HPDE6-E6E7 (cell line): ENCODE measurements around the gene RAB30.
"Not testable (repeated sequence)": the region's sequence is repeated elsewhere in the genome, so short reads cannot be mapped to it uniquely, and the experiment has no call there.

ENCODE experiments used
- DNase-seq: peaks from one replicate; pipeline ENCODE4 v3.0.0; 2011; ENCODE audit warnings: missing footprints; ENCODE audit errors: extremely low spot score

Gene RAB30

GRCh38 chr11:83009999-83010398, 61.7 kb downstream of the RAB30 start:
- no peak for DNase-seq

- DNase-seq = not testable (repeated sequence)
Measured at GRCh38 chr11:83009136-83009535, 62.6 kb downstream of the RAB30 start.

GRCh38 chr11:83008581-83008923, 63.1 kb downstream of the RAB30 start:
- DNase-seq = no peak

GRCh38 chr11:83007909-83008580, 63.7 kb downstream of the RAB30 start:
- DNase-seq = no peak

GRCh38 chr11:83007477-83007876, 64.2 kb downstream of the RAB30 start:
- DNase-seq = no peak

GRCh38 chr11:83006877-83007330, 64.8 kb downstream of the RAB30 start:
- no peak for DNase-seq

GRCh38 chr11:83004746-83005556, 66.7 kb downstream of the RAB30 start:
- DNase-seq = no peak

- no peak for DNase-seq
Measured at GRCh38 chr11:83002522-83002921, 69.2 kb downstream of the RAB30 start.

- DNase-seq = no peak
Measured at GRCh38 chr11:83002053-83002452, 69.6 kb downstream of the RAB30 start.

- DNase-seq = no peak
Measured at GRCh38 chr11:83000381-83000780, 71.3 kb downstream of the RAB30 start.

- no peak for DNase-seq
Measured at GRCh38 chr11:82999232-82999631, 72.5 kb downstream of the RAB30 start.

GRCh38 chr11:82998697-82999096, 73.0 kb downstream of the RAB30 start:
- DNase-seq = no peak

GRCh38 chr11:82996966-82997606, 74.6 kb downstream of the RAB30 start:
- no peak for DNase-seq

- DNase-seq = no peak
Measured at GRCh38 chr11:82995754-82996398, 75.8 kb downstream of the RAB30 start.

- DNase-seq = no peak
Measured at GRCh38 chr11:82995235-82995634, 76.5 kb downstream of the RAB30 start.

- DNase-seq = no peak
Measured at GRCh38 chr11:82994604-82995230, 77.0 kb downstream of the RAB30 start.

GRCh38 chr11:82992223-82992622, 79.5 kb downstream of the RAB30 start:
- no peak for DNase-seq

GRCh38 chr11:82989628-82990404, 81.9 kb downstream of the RAB30 start:
- DNase-seq = no peak

- DNase-seq = no peak
Measured at GRCh38 chr11:82988936-82989627, 82.6 kb downstream of the RAB30 start.

- no peak for DNase-seq
Measured at GRCh38 chr11:82987997-82988396, 83.7 kb downstream of the RAB30 start.
